Measurements from ENCODE around the gene MAP3K7.
"Not testable (repeated sequence)": the region's sequence is repeated elsewhere in the genome, so short reads cannot be mapped to it uniquely, and the experiment has no call there.

Gene MAP3K7

DNA sequence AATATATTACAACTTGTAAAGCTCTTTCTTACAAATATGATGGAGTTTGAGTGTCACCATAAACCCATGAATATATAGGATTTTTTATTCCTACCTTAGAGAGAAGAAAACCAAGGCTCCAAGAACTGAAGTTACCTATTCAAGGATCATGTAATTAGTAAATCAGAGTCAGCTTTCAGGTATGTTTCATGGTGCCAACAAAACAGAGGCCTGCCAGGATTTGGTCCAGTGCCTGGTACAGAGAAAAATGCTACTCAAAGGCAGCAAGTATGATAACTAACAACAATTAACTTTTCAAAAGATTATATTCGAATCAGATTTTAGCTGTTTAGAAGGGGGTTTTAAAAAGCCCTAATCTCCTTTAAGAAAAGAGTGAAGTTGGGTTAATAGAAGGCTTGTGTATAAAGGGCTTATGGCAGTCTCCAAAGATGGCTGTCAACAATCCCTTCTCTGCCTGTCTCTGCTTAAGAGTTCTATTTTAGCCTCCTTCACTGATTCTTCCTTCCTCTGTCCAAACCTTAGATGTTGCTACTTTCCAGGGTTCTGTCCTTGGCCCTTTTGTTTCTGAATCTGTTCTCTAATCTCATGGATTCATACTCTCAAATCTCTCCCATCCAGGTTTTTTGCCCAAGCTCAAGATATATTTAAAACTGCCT lies 7.8 kb downstream of the MAP3K7 start:
- no peak for DNase-seq (ENCODE audit: low spot score)

DNA sequence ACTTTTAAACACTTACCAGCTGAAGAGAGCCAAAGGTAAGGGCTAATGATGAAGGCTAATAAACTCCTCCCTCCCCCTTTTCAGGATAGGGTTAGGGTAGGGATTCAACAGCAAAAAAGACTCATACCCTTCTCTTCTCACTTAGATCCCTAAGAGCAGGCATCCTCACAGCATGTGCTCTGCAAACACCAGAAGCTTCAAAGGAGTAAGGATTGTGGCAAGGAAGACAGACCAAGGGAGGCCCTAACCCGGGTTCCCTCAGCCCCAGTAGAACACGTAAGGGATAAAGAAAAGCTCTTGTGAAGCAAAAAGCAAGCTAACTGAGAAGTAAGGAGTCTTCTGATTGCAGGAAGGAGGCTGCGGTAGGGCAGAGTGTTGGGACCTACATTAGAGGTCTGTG lies 11.6 kb downstream of the MAP3K7 start:
- DNase-seq (ENCODE audit: low spot score), result no peak

DNA sequence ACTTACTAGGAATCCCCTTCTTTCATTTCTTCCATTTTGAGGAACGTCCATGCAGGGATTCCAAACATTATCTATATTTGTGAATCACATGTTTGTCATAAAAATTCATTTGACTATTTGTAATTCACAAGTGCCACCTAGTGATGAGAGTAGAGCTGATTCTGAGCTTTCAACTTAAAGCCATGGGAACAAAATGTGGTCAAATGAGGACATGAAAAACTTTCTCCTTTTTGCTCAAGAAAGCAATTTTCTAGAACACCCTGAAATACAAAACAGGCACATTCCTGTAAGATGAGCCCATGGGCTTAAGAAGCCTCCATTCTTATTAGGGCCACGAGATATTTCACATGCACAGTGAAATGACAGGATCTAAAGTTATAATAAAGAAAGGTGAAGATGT lies 12.3 kb downstream of the MAP3K7 start:
- no peak for DNase-seq (ENCODE audit: low spot score)

DNA sequence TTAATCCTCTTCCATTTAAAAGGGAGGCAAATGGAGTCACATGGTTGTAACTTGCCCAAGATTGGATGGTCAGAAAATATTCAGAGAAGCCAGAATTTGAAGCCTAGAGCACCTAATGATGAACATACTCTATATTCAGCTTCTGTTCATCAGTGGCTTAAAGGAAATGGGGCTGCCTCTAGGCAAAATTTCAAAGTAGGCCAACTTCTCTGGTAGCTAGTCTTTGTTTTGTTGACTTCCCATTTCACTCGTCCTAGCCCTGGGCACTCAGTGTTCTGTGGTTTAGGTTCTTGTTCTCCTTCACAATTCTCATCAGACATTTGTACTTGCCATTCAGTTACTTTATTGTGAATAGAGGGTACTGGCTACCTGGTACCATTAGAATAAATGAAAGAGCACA lies 13.2 kb downstream of the MAP3K7 start:
- DNase-seq (ENCODE audit: low spot score), result no peak

DNA sequence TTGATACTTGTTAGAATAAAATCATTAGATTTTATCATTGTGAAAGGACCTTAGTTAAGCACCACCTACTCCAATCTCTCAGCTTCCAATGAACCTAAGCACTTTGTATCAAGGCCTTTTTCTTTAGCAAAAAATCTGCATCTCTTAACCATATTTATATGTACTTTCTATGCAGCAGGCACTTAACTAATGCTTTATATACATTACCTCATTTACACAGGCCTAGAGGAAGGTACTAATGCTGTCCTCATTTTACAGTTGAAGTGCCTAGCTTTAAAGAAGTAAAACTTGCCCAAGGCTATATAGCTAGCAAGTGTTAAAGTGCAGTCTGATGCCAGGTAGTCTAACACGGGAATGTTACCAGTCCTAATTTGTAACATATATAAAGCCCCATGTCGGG lies 14.0 kb downstream of the MAP3K7 start:
- no peak for DNase-seq (ENCODE audit: low spot score)

DNA sequence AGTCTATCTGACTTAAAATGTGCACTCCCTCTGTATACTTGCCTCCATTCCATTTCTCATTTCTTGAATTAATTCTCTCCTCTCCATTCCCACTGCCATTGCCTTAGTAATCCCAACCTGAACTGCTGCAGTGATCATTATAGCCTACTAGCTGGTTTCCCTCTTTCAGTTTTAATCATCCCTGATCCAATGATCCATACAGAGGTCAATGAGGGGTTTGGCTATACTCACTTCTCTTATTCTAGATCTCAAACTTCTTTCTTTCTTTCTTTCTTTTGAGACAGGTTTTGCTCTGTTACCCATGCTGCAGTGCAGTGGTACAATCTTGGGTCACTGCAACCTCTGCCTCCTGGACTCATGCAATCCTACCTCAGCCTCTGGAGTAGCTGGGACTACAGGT lies 17.6 kb downstream of the MAP3K7 start:
- no peak for DNase-seq (ENCODE audit: low spot score)

DNA sequence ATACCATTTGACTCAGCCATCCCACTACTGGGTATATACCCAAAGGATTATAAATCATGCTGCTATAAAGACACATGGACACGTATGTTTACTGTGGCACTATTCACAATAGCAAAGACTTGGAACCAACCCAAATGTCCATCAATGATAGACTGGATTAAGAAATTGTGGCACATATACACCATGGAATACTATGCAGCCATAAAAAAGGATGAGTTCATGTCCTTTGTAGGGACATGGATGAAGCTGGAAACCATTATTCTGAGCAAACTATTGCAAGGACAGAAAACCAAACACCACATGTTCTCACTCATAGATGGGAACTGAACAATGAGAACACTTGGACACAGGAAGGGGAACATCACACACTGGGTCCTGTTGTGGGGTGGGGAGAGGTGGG lies 19.2 kb downstream of the MAP3K7 start:
- DNase-seq (ENCODE audit: low spot score), result not testable (repeated sequence)

DNA sequence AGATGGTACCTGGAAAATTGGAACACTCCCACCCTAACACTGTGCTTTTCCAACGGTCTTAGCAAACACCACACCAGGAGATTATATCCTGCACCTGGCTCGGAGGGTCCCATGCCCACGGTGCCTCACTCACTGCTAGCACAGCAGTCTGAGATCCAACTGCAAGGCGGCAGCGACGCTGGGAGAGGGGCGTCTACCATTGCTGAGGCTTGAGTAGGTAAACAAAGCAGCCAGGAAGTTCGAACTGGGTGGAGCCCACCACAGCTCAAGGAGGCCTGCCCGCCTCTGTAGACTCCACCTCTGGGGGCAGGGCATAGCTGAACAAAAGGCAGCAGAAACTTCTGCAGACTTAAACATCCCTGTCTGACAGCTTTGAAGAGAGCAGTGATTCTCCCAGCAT lies 24.5 kb downstream of the MAP3K7 start:
- DNase-seq (ENCODE audit: low spot score), result not testable (repeated sequence)

DNA sequence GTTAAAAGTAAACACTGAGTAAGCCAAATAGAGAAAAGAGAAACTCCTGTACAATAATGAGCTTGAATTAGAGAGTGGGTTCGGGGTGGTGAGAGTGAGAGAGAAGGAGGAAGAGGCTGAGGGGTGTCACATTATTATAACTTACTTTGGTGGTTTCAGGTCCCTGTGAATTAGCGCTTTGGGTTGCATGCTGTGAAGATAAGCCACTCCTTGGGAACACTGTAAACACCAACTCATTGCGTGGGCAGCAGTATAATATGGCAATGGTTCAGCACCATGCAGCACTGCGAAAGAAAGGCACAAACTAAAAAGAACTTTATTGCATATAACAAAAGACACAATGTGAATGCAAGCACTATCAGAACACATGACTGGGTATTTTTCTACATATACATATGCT lies 26.9 kb downstream of the MAP3K7 start:
- DNase-seq (ENCODE audit: low spot score), result no peak

DNA sequence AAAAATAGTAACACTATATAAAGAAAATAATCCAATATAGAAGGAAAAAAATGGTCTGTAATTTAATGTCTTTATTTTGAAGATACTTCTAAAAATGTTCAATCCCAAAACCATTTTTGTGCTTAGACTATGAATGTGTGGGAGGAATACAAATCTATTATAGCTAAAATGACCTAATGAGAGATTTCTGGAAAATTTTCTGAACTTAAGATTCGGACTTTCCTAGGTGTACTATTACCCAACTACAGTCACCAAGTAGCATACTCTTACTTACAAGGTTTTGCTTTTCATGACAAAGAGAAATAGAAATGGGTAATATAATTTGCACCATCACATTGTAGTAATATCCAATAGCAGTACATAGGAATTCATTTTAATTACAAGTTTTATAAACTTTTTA lies 29.9 kb downstream of the MAP3K7 start:
- no peak for DNase-seq (ENCODE audit: low spot score)

DNA sequence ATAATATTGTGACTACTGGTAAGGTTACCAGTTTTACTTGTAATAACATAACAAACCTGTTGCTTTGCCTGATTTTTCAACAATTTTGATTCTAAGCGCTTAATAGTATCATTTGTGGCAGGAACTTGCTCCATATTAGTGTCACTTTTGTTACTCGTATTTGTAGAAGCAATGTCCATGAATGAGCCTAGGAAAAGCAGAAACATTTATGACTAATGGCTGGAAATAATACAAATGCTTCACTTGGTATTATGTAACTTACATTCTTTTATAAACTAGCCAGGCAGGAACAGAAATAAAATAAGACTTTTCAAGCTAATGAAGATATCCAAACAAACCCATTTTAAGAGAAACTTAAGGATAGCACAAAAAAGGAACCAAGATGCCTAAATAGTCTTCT lies 38.9 kb downstream of the MAP3K7 start:
- no peak for DNase-seq (ENCODE audit: low spot score)

DNA sequence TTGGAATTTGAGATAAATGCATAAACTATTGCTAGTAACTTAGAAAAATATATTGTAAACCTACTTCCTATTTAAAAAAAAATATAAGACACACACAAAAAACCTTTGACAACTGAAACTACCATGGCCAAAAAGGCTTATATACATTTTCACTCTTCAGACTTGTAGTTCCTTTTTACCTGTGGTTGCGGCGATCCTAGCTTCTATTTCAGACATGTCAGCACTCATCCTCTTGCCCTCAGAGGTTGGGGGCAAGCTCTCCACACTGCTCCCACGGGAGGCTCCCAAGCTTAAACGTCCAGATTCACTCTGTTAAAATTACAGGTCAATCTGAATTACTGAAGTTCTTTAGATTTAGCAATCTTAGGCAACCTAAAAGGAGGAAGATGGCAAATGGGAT lies 39.8 kb downstream of the MAP3K7 start:
- DNase-seq (ENCODE audit: low spot score), result no peak

DNA sequence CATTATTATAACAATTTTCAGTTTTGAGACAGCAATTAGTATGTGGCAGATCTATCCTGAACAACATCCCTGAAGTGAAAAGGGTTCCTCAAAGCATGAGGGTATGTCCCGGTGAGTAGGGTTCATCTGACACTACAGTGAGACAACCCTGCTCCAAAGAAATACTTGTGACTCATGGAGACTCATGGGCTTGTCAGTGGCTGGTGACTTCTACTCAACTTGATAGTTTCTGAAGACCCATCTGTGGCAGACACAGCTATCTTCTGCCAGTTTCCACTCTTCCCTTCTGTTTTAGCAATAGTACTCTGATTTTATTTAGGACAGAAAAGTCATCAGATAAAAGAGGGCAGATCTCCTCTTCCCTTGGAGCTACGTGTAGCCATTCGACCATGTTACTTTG lies 41.4 kb downstream of the MAP3K7 start:
- no peak for DNase-seq (ENCODE audit: low spot score)

DNA sequence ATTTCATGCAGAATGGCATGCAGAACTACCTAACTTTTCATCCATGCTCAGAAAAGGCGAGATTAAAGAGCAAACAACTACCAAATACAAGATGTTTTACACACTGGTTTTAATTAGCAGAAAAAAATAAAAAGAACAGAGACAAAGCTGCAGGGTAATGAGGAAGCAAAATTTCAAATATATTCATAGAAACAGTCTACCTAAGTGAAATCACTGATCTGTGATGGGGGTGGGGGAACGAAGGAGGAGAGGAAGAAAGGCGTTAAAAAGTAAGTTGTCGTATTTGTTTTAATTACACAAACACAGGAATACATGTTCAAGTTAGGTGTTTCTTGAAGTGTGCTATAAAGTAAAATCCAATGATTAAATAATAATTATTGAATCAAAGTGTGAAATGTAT lies 42.1 kb downstream of the MAP3K7 start:
- no peak for DNase-seq (ENCODE audit: low spot score)

DNA sequence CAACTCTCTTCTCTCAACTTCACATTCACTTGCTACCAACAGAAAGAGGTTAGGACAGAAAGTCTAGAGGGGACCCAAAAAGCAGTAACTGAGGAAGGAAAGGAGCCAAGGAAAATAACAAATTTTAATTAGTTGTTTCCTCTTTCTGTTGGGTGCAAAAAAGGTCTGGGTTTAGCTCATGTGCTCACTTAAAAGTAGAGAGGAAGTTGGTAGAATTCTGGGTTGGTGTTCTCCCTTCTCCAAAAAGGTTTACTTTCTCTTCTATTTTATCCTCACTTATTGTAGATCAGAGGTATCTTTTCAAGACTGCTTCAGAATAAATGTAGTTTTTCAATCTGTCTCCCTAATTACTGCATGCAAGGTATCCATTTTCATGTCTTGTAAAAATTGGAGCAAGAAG lies 42.8 kb downstream of the MAP3K7 start:
- DNase-seq (ENCODE audit: low spot score), result no peak

DNA sequence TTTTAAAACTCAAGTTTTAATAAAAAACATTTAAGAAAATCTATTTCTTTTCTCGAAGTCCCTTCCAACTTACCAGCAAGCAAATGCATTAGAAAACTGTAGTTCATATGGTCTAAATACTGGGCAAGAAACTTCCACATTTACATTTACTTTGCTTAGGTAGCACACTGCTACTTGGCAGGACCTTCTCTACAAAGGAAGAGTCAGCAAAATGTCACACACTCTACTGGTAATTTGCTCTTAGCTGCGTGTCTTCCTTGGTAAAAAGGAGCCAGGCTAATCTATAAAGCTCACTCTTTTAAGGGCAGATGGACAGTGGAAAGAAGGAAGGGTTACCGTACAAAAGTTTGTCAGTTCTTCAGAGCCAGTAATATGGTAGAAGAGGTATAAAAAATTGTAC lies 45.7 kb downstream of the MAP3K7 start:
- DNase-seq (ENCODE audit: low spot score), result no peak

DNA sequence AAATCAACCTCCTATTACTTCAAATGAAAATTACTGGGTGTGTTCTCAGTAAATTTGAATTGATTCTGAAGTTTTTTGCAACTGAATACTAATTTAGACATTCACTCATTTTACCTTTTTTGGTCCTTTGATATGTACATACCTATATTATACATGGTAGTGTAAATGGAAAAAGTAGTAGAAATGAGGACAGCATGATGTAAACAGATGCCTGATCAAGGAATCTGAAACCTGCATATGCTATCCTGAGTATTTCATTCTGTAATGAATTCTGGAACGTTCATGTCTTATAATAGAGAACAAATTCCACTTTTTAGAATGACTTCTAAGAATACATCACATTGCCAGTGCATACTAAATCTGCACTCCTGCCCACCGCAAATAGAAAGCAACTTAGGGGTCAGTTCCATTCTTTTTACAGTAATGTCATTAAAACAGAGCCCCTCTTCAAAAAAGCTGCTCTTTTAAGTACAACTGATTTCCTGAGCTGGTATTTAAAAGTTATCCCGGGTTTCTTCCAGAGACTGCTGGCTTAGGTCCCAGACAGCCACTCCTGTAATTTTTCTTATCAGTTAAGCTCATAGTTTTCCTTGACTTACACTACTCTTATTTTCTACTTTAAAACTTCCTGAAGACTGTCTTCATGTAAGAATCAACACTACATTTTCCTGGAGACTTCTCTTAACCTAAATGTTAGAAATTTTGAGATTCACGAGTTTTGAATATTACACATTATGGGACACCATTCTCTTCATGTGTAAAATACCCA lies 48.4 kb downstream of the MAP3K7 start:
- no peak for DNase-seq (ENCODE audit: low spot score)

DNA sequence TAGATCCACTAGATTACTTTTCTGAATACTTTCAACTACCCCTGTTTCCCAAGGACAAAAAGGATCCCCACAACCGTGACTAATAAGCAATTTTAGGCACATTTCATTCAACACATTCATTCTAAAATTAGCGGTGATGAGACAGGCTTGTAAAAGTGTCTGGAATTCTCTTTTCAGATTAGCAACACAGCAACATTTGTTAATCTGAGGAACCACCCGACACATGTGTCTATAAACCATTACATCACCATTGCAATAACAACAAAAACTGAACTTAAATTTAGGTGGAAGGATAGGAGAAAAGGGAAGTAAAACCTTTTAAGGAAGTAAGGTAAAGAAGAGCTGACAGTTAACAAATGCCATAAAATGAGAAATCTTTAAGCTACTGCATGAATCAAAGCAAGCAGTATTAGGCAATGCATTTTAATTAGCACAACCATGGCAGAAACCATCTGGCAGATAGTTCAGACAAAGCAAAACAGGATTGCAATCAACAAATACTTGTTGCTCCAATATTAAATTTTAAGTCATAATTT lies 49.1 kb downstream of the MAP3K7 start:
- no peak for DNase-seq (ENCODE audit: low spot score)

DNA sequence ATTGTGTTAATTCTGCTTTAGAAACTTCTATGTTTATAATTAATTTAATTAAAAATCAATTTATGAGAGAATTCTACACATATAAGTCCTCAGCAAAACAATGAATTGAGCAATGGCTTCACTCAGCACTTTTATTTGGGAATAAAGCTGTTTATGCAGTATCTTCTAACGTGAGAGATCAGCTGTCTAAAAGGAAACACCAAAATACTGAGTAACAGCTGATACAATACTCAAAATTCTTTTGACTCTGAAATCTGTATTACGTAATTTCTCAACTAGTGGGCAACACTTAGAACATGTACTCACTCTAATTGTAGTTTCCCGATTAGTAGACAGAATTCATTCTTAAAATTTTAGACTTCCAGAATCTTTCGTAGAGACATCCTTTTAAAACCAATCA lies 49.8 kb downstream of the MAP3K7 start:
- no peak for DNase-seq (ENCODE audit: low spot score)

DNA sequence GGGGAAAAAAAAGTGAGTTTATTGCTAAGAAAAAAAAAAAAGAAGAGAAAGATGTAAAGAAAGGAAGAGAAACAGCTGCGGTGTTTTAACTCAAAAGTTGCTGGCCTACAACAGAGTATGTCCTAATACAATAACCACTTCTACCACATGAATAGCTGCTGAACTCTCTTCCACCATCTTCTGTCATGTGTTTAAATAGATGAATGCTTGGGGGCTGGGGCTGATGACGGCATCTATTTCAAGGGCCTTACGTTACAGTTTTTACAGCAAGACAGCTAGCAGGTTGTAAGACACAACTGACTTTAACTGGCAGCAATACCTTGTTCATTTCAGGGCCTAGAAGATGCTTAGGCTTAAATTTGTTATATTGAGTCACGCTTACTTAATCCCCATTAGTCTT lies 50.4 kb downstream of the MAP3K7 start:
- no peak for DNase-seq (ENCODE audit: low spot score)

DNA sequence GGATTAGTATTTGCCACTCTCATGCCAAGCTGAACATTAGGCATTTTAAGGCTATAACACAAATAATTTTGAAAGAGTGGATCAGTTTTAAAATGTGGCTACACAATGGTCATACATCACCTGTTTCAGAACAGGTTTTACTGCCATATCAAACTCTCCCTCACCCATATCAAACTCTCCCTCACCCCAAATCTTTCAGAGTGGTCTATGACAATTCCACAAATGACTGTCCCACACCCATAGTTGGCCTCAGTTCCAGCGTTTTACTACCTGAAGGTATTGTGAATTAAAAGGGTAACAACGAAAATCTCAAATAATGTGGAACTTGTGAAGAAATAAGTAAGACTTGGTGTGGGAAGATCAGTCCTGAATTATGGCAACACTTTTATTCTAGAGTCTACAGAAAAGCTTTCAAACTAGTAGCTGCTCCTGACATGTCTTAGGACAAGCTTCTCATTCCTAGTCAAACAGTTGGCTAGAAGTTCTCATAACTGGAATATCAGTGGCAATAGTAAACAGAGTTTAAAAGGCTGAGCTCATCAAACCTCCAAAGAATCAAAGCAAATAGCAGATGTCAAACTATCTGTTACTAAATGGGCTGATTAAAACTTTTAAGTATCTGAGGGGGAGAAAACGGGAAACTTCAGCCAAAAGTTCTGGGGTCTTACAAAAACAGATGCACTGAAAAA lies 52.4 kb downstream of the MAP3K7 start:
- DNase-seq (ENCODE audit: low spot score), result no peak

DNA sequence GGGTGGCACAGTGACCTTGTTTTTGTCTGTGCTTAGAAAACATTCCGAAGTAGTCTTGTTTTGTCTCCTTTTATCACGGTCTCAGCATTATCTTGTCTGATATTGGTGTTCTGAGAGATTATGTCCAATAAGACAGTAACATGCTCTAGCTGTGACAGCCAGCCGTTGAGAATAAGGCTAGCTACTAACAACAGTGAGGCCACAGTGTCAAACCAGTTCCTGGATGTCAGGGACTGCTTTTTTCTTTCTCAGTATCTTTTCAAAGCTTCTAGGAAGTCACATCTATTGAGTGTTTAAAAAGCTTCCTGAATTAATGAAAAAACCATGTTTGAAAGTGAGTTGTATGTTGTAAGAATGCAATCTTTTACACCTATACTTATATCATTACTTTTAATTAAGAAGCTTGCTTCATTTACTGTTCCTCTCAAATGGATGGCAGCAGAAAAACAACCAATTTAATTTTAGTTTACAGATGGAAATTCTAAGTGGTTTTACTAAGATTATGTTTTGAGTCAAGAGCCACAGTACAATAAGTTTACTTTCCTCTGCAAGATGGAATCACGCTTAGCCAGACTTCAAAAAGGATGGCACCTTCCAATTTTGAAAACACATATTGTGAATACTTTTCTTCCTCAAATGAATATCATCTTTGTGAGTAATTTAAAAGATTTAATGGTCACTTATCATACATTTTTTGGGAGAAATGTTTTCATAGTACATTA lies 53.1 kb downstream of the MAP3K7 start:
- DNase-seq (ENCODE audit: low spot score), result no peak

DNA sequence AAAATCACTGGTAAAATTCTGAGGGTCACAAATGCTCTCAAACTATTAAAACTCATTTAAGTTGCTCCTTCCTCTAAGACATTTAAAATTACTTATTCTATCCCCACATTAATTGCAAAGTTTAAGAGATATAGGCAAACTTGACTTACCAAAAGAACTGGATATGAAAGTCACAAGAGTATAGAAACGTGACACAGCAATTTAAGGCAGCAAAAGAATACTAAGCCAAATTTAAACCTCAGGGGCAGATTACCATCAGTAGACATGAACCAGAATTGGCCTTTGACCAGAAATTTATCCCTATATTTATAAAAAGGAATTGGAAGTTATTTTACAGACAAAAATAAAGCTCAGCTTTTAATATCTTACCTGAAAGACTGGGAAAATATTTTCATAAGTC lies 56.0 kb downstream of the MAP3K7 start:
- peak; percentile 19 for DNase-seq (ENCODE audit: low spot score)
